GM13977 (cell line): ENCODE measurements around the gene ENPP7.

Experiments
- DNase-seq: peaks from one replicate; pipeline ENCODE4 v3.0.0; 2012; ENCODE audit warnings: low spot score
- in situ Hi-C: fragments of 300-500 bp; cut with MboI; formaldehyde crosslinking; loops from one replicate; pipeline ENCODE4 v1.12.0; 2022; ENCODE audit warnings: low sequenced_read_pairs, low pct_unique_long_range_greater_than_20kb, mixed read lengths, inconsistent platforms; ENCODE audit not compliant: unreplicated experiment
- TF ChIP-seq, protein P1 (sequence below): IDR thresholded peaks from 2 replicates; pipeline ENCODE4 v1.5.1; 2012; ENCODE audit warnings: mild to moderate bottlenecking, control low read depth; ENCODE audit not compliant: insufficient read depth; ENCODE audit errors: extremely low read depth, missing control alignments

ENPP7 gene

DNA sequence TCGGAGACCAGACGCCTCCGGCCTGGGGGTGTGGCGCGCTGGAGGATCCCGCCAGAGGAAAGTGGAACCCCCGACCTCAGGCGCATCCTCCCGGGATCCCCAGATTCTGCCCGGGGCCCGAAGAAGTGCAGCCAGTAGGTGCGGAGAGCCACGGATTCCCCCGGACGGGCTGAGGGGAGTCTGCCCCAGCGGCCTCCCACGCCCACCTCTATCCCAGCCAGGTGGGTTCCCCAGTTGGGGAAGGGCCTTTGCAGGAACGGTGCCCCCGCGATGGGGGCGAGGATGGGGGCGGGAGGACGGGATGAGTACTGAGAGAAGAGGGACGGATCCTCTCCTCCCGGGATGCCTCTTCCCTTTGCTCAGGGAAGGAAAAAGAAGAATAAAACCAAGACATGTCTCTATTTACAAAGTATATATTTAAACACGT is 61.0 kb downstream of the ENPP7 start:
- in situ Hi-C loops = loop anchor here (10.0 to 25.0 kb wide), 2 partner anchors 53 to 171 kb away; no protein-coding TSS in a partner anchor
- DNase-seq = no peak
- TF ChIP-seq, protein P1, sequence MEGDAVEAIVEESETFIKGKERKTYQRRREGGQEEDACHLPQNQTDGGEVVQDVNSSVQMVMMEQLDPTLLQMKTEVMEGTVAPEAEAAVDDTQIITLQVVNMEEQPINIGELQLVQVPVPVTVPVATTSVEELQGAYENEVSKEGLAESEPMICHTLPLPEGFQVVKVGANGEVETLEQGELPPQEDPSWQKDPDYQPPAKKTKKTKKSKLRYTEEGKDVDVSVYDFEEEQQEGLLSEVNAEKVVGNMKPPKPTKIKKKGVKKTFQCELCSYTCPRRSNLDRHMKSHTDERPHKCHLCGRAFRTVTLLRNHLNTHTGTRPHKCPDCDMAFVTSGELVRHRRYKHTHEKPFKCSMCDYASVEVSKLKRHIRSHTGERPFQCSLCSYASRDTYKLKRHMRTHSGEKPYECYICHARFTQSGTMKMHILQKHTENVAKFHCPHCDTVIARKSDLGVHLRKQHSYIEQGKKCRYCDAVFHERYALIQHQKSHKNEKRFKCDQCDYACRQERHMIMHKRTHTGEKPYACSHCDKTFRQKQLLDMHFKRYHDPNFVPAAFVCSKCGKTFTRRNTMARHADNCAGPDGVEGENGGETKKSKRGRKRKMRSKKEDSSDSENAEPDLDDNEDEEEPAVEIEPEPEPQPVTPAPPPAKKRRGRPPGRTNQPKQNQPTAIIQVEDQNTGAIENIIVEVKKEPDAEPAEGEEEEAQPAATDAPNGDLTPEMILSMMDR = no peak
